Stomach (tissue), 4 donors: ENCODE data around the gene FANK1.

Experiments
- CTCF ChIP-seq, 7 experiments: fragments of 450-650 bp in 4 of 7; fragments of 200-600 bp in 3 of 7; sonication (generic) in 3 of 7; IDR thresholded peaks; one replicate each; pipeline ENCODE4 v1.5.1; 2016 to 2019; ENCODE audit warnings: antibody characterized with exemption in 7 of 7, control low read depth in 2 of 7, mild to moderate bottlenecking in 1 of 7
- POLR2A ChIP-seq, 4 donors: fragments of 450-650 bp; IDR thresholded peaks; one replicate each; pipeline ENCODE4 v1.6.1; 2016; ENCODE audit warnings: antibody characterized with exemption in 4 of 4, control low read depth in 2 of 4, mild to moderate bottlenecking in 1 of 4, moderate library complexity in 1 of 4
- POLR2AphosphoS5 ChIP-seq, 3 donors: sonication (generic); formaldehyde crosslinking; IDR thresholded peaks; one replicate each; pipeline ENCODE4 v1.6.1; 2016; ENCODE audit warnings: antibody characterized with exemption in 3 of 3

GRCh38 chr10:125880719-125881118, 15.6 kb upstream of the FANK1 start:
- TF ChIP-seq CTCF (IDR thresholded peaks at IDR 0.05) (no peak), POLR2A (IDR thresholded peaks at IDR 0.05) (no peak), POLR2AphosphoS5 (IDR thresholded peaks at IDR 0.05) (no peak)
